Putamen (tissue), 1 donor: ENCODE measurements around the gene PDE4D.

Experiments used
- DNase-seq: peaks from one replicate; pipeline ENCODE4 v3.0.0-alpha.2; 2016; ENCODE audit warnings: low spot score

The PDE4D gene

GRCh38 chr5:59547731-59548130 is 345.8 kb downstream of the PDE4D start:
- no peak for DNase-seq

- DNase-seq: no peak
Measured at GRCh38 chr5:59544573-59544972, 349.0 kb downstream of the PDE4D start.

- DNase-seq: no peak
Measured at GRCh38 chr5:59543821-59544442, 349.6 kb downstream of the PDE4D start.

- peak; percentile 30 for DNase-seq
Measured at GRCh38 chr5:59542851-59543820, 350.4 kb downstream of the PDE4D start.

- no peak for DNase-seq
Measured at GRCh38 chr5:59542306-59542705, 351.2 kb downstream of the PDE4D start.

GRCh38 chr5:59540366-59540765 is 353.2 kb downstream of the PDE4D start:
- peak; percentile 60 for DNase-seq

GRCh38 chr5:59538750-59539121 is 354.8 kb downstream of the PDE4D start:
- DNase-seq: no peak

- no peak for DNase-seq
Measured at GRCh38 chr5:59537961-59538749, 355.4 kb downstream of the PDE4D start.

- DNase-seq: no peak
Measured at GRCh38 chr5:59536875-59537274, 356.7 kb downstream of the PDE4D start.

- no peak for DNase-seq
Measured at GRCh38 chr5:59535561-59535960, 358.0 kb downstream of the PDE4D start.

- no peak for DNase-seq
Measured at GRCh38 chr5:59533730-59534108, 359.8 kb downstream of the PDE4D start.

GRCh38 chr5:59532979-59533729 is 360.4 kb downstream of the PDE4D start:
- no peak for DNase-seq

- DNase-seq: no peak
Measured at GRCh38 chr5:59529239-59529638, 364.3 kb downstream of the PDE4D start.

GRCh38 chr5:59528202-59528862 is 365.2 kb downstream of the PDE4D start:
- no peak for DNase-seq

GRCh38 chr5:59525957-59526356 is 367.6 kb downstream of the PDE4D start:
- DNase-seq: no peak

- no peak for DNase-seq
Measured at GRCh38 chr5:59525311-59525710, 368.2 kb downstream of the PDE4D start.

- DNase-seq: no peak
Measured at GRCh38 chr5:59522201-59522831, 371.2 kb downstream of the PDE4D start.

GRCh38 chr5:59521476-59521875 is 372.1 kb downstream of the PDE4D start:
- DNase-seq: no peak

- DNase-seq: no peak
Measured at GRCh38 chr5:59519338-59519737, 374.2 kb downstream of the PDE4D start.

GRCh38 chr5:59517926-59518585 is 375.5 kb downstream of the PDE4D start:
- no peak for DNase-seq
